GM23248 (cell line): Measurements from ENCODE around the gene ADAM12. TPM values are rescaled to one million over a fixed set of nuclear protein-coding genes. Genes with fewer than 3 reads are reported as not detected.

Source experiments
- DNase-seq: peaks from one replicate; pipeline ENCODE4 v3.0.0-alpha.2; 2015
- H2AFZ ChIP-seq: fragments of 200-600 bp; sonication (generic); 2 replicates; pipeline ENCODE4 v1.6.1; 2016; ENCODE audit warnings: antibody characterized with exemption
- H3F3A ChIP-seq: fragments of 200-600 bp; sonication (generic); 2 replicates; pipeline ENCODE4 v1.6.1; 2016; ENCODE audit warnings: mild to moderate bottlenecking, antibody characterized with exemption, mixed run types; ENCODE audit not compliant: insufficient read depth
- H3K27ac ChIP-seq: fragments of 200-600 bp; sonication (generic); 2 replicates; pipeline ENCODE4 v1.5.1; 2016; ENCODE audit warnings: mild to moderate bottlenecking
- H3K27me3 ChIP-seq: fragments of 200-600 bp; sonication (generic); replicated peaks from 2 replicates; pipeline ENCODE4 v1.6.1; 2016; ENCODE audit warnings: mild to moderate bottlenecking; ENCODE audit not compliant: insufficient read depth
- H3K36me3 ChIP-seq: fragments of 200-600 bp; sonication (generic); 2 replicates; pipeline ENCODE4 v1.6.1; 2016; ENCODE audit warnings: low read depth, mild to moderate bottlenecking
- H3K4me1 ChIP-seq: fragments of 200-600 bp; sonication (generic); 2 replicates; pipeline ENCODE4 v1.6.1; 2016; ENCODE audit warnings: mild to moderate bottlenecking; ENCODE audit not compliant: insufficient read depth
- H3K4me2 ChIP-seq: fragments of 200-600 bp; sonication (generic); one replicate; pipeline ENCODE4 v1.6.1; 2016; ENCODE audit warnings: mild to moderate bottlenecking; ENCODE audit not compliant: unreplicated experiment
- H3K4me3 ChIP-seq: fragments of 200-600 bp; sonication (generic); 2 replicates; pipeline ENCODE4 v1.5.1; 2016; ENCODE audit warnings: mild to moderate bottlenecking
- H3K79me2 ChIP-seq: fragments of 200-600 bp; sonication (generic); 2 replicates; pipeline ENCODE4 v1.6.1; 2016; ENCODE audit warnings: mild to moderate bottlenecking; ENCODE audit not compliant: insufficient read depth
- H3K9ac ChIP-seq: fragments of 200-600 bp; sonication (generic); 2 replicates; pipeline ENCODE4 v1.6.1; 2016; ENCODE audit warnings: mild to moderate bottlenecking
- H3K9me2 ChIP-seq: fragments of 200-600 bp; sonication (generic); 2 replicates; pipeline ENCODE4 v1.6.1; 2016; ENCODE audit warnings: mixed run types, mild to moderate bottlenecking, moderate library complexity; ENCODE audit not compliant: insufficient read depth
- H3K9me3 ChIP-seq: fragments of 200-600 bp; sonication (generic); one replicate; pipeline ENCODE4 v1.6.1; 2017; ENCODE audit warnings: low read depth
- H4K20me1 ChIP-seq: fragments of 200-600 bp; sonication (generic); 2 replicates; pipeline ENCODE4 v1.6.0; 2016; ENCODE audit not compliant: insufficient read depth
- EZH2 ChIP-seq: fragments of 200-600 bp; sonication (generic); IDR thresholded peaks from 2 replicates; pipeline ENCODE4 v1.6.1; 2018; ENCODE audit warnings: antibody characterized with exemption, mild to moderate bottlenecking; ENCODE audit not compliant: insufficient read depth, poor library complexity, severe bottlenecking
- EZH2phosphoT487 ChIP-seq: fragments of 200-600 bp; sonication (generic); IDR thresholded peaks from 2 replicates; pipeline ENCODE4 v1.6.1; 2018; ENCODE audit warnings: antibody characterized with exemption, moderate library complexity, mild to moderate bottlenecking, low read depth; ENCODE audit not compliant: insufficient read depth
- WGBS, 2 experiments: methylation state at CpG; one replicate each; pipeline ENCODE4 v1.1.6; 2015 to 2017; ENCODE audit warnings: low lambda C conversion rate in 2 of 2, low coverage in 1 of 2; ENCODE audit errors: missing lambda C conversion rate in 2 of 2; 5-methylcytosine and 5-hydroxymethylcytosine counted together
- in situ Hi-C: fragments of 300-500 bp; cut with MboI; formaldehyde crosslinking; loops from 2 replicates; pipeline ENCODE4 v1.15.0; 2020
- polyA plus RNA-seq: library from polyadenylated mRNA; unstranded; fragments of >200 nt; fragmentation: Nextera tagmentation; extraction: Ambion mirVana; gene quantifications from 2 replicates; pipeline ENCODE4 v1.2.1, GENCODE V29; 2016
- total RNA-seq: library from RNA; depleted of rRNA; stranded (reverse); fragments of >200 nt; shearing (Covaris generic); gene quantifications from 2 replicates; pipeline ENCODE4 v1.2.3, GENCODE V29; 2014

ADAM12 gene
- total and polyA plus RNA-seq, 2 experiments from 2014 or later: 58.4 to 127 TPM

GRCh38 chr10:126017961-126018560 is 370.2 kb downstream of the ADAM12 start:
- TF ChIP-seq EZH2: no peak
- Histone ChIP-seq H3K9ac (no peak overlapping the region), H2AFZ (no peak overlapping the region), H3K4me2 (no peak overlapping the region), H3K27ac (no peak overlapping the region), H3K9me3 (no peaks in the 10 kb centered on the region), H3K9me2 (no peaks in the 10 kb centered on the region), H3K4me1 (peaks cover 23% of the 10 kb centered on the region), H3K4me3 (no peak overlapping the region), H3K36me3 (peaks cover 37% of the 10 kb centered on the region), H3K27me3 (no peaks in the 10 kb centered on the region), H3K79me2 (no peaks in the 10 kb centered on the region), H4K20me1 (no peaks in the 10 kb centered on the region), H3F3A (peaks cover 54% of the 10 kb centered on the region)
- WGBS, 2 experiments: 69 to 73% methylated on average over 2 of the region's 2 CpGs
- in situ Hi-C loops: no loop called here
- peak; percentile 22 for DNase-seq

DNA sequence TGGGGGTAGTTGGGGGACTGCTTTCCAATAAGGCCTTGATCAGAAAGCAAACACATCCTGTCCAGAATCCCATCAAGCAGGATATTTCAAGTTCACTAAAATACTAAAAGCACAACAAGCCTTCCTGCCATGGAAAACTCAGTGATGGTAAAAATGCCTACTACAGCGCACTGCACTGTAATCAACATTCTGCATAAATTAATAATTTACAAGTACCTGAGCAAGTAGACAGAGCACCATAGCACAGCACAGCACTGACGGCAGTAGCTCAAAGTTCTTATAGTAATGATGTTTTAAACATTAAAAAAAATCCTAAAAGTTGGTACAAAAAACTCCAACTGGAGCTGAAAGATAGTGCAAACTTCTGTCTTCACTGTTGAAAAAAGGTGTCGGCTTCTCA is 371.4 kb downstream of the ADAM12 start:
- no peak for TF ChIP-seq EZH2
- TF ChIP-seq EZH2phosphoT487: no peak
- DNase-seq: no peak
- H3K9ac ChIP-seq: no peak overlapping the region
- in situ Hi-C loops: no loop called here
- no peaks in the 10 kb centered on the region for H3K9me2 ChIP-seq
- H3K27me3 ChIP-seq: no peaks in the 10 kb centered on the region
- no peak overlapping the region for H3K4me2 ChIP-seq
- H3K4me1 ChIP-seq: peaks cover 26% of the 10 kb centered on the region
- H3F3A ChIP-seq: peaks cover 57% of the 10 kb centered on the region
- peaks cover 37% of the 10 kb centered on the region for H3K36me3 ChIP-seq
- no peaks in the 10 kb centered on the region for H4K20me1 ChIP-seq
- H3K27ac ChIP-seq: no peak overlapping the region
- no peaks in the 10 kb centered on the region for H3K9me3 ChIP-seq
- H2AFZ ChIP-seq: no peak overlapping the region
- no peak overlapping the region for H3K4me3 ChIP-seq
- 94 to 99% methylated on average over 3 of the region's 3 CpGs for WGBS, 2 experiments
- H3K79me2 ChIP-seq: no peaks in the 10 kb centered on the region

DNA sequence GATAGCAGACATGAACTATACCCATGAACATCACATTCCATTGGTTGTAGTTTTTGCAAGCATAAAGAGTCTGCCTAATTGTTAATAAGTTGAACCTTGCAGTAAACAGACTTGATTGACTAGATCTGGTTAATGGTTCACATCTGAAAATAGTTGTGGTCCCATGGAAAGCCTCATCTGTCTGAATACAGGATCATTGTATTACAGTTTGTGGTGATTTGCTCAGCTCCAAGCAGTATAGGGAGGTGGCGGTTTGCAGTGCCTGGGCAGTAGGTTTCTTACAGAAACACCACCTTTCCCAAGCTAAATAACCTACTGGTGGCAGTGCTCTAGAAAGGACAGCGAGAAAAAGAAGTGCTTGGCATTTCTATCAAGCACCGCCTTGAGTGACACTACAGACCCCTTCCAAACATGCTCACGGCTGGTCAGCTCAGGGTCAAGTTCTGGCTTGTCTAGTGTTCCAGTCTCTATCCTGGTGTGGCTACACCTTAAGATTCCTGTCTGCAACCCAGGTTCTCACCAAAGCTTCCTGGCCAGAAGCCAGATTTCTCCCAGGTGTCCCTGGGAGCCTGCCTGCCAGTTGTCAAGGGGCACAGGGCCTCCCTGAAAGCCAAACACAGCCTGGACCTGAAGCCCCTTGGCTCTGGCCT is 372.0 kb downstream of the ADAM12 start:
- Histone ChIP-seq H3K9me2 (no peaks in the 10 kb centered on the region), H3K9me3 (no peaks in the 10 kb centered on the region), H3K4me3 (no peak overlapping the region), H3K36me3 (peaks cover 35% of the 10 kb centered on the region), H4K20me1 (no peaks in the 10 kb centered on the region), H3K79me2 (no peaks in the 10 kb centered on the region), H2AFZ (no peak overlapping the region), H3F3A (peaks cover 51% of the 10 kb centered on the region), H3K27ac (no peak overlapping the region), H3K27me3 (no peaks in the 10 kb centered on the region), H3K4me2 (no peak overlapping the region), H3K9ac (no peak overlapping the region), H3K4me1 (peaks cover 25% of the 10 kb centered on the region)
- WGBS, 2 experiments: 97 to 99% methylated on average over 4 of the region's 4 CpGs
- in situ Hi-C loops: no loop called here
- TF ChIP-seq EZH2 (no peak), EZH2phosphoT487 (no peak)
- DNase-seq: no peak

DNA sequence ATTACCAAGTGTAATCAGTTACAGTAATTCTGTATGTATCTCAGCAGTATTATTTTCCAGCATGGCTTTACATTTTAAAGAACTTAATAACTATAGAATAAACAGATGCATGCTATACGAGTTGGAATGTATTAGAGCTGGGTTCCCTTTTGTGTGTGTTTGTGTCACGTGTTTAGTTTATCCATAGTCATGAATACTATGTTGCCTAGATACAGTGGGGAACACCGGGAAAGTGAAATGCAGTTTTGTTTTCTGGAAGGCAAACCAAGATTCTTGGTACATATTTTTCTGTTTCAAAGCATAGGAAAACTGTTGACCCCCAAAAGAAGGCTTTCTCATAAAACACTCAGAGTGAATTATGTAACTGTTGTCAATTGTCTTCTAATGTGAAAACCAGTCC is 372.9 kb downstream of the ADAM12 start:
- 72 to 77% methylated on average over 3 of the region's 3 CpGs for WGBS, 2 experiments
- H2AFZ ChIP-seq: no peak overlapping the region
- H3K79me2 ChIP-seq: no peaks in the 10 kb centered on the region
- no peak overlapping the region for H3K27ac ChIP-seq
- H4K20me1 ChIP-seq: no peaks in the 10 kb centered on the region
- H3K4me2 ChIP-seq: no peak overlapping the region
- no peak overlapping the region for H3K4me3 ChIP-seq
- in situ Hi-C loops: no loop called here
- H3K9me2 ChIP-seq: no peaks in the 10 kb centered on the region
- no peaks in the 10 kb centered on the region for H3K9me3 ChIP-seq
- no peak overlapping the region for H3K9ac ChIP-seq
- H3K4me1 ChIP-seq: peaks cover 25% of the 10 kb centered on the region
- TF ChIP-seq EZH2 (no peak), EZH2phosphoT487 (no peak)
- peaks cover 42% of the 10 kb centered on the region for H3K36me3 ChIP-seq
- no peak for DNase-seq
- no peaks in the 10 kb centered on the region for H3K27me3 ChIP-seq
- H3F3A ChIP-seq: peaks cover 51% of the 10 kb centered on the region
